ENCODE data around the gene PSMC4.
A peak's percentile ranks its signal among the peaks of the same experiment; 100 is the strongest.

The PSMC4 gene

GRCh38 chr19:39994361-39994760 is 23.4 kb downstream of the PSMC4 start:
- no peak for DNase-seq

DNA sequence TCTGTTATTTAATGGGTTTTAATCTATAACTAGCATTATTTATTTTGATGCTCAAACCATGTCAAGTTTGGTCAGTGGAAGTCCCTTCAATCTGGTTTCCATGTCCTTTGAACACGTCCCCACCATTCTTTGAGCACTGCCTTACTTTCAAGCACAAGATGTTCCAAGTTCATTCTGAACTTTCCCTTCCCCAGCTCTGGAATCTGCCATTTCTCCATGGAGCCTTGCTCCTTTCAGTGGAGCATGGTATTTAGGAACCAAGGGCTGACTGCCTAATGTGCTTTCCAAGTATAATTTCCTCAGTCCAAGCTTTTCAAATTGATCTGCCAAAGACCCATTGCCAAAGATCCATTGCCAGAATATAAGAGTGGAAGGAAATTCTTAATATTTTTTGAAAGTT is 24.8 kb downstream of the PSMC4 start:
- no peak for DNase-seq

GRCh38 chr19:39996218-39996810 is 25.3 kb downstream of the PSMC4 start:
- no peak for DNase-seq

GRCh38 chr19:39996811-39997637 is 26.1 kb downstream of the PSMC4 start, which contains the start of gene ZNF546:
ZNF546 (plus strand) TSS chr19:39997060; CDS start chr19:39998327, 1,267 bp downstream.
- DNase-seq = peak; percentile 93 to 95

DNA sequence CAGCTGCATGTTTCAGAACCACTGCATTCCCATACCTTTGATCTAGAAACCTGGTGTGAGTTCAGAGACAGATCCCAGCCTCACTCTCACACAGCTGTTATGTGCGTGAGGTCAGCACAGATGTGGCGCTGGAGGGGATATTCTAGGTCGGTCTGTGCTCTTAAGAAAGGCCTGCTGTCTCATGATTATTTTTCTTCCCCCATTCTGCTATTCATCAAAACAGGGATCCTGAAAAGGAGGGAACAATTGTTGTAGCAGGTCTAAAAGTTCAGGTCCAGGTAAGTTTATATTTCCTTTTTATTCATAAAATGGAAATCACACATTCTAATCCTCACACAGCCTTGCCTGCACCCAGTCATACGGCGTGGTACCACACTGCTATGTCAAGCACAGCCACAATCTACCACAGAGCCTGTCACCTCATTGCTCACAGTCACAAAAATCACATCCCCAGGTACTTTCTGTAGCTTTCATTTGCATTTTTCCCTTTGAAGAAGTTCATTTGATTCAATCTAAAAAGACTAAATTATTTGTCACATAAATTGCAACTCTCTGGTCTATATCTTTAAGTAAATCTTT is 26.8 kb downstream of the PSMC4 start:
- DNase-seq = peak in 1 of 2 experiments; percentile 45

DNA sequence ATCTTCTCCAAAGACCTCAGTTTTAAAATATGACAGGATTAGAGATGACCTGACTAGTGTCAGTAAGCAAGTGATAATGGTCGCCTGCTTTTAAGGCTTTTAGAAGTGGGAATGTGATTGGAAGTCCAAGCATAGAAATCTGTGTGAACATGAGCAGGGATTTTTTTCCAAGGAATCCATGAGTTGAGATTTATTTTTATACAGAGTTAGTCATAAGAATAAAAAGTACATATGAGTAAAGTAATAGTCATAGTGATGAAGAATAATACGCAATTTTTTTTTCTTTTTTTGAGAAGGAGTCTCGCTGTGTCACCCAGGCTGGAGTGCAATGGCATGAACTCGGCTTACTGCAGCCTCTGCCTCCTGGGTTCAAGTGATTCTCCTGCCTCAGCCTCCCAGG is 27.5 kb downstream of the PSMC4 start:
- no peak for DNase-seq

DNA sequence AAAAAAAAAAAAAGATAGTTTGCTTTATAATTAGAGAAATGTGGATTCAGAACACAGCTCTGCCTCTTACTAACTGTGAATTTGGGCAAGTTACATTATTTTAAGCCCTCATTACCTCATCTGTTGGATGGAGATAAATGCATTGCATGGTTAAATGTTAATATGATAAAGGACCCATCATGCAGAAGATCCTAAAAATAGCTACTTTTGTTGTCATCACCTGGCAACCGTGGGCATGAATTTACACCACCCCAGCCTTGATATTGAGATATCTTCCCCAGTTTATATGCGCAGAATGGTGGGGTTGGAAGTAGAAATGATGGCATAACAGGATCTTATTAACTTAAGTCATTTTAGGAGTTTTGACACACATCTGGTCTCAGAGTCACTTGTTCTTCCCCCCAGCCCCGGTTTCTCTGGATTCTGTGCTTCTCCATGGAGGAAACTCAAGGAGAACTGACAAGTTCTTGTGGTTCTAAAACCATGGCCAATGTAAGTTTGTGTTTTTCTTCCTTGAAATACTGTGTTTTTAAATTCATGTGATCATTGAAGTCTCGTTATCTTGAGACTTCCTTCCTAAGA is 34.8 kb downstream of the PSMC4 start:
- DNase-seq = no peak

- no peak for DNase-seq
Measured at GRCh38 chr19:40006273-40006691, 35.3 kb downstream of the PSMC4 start.

DNA sequence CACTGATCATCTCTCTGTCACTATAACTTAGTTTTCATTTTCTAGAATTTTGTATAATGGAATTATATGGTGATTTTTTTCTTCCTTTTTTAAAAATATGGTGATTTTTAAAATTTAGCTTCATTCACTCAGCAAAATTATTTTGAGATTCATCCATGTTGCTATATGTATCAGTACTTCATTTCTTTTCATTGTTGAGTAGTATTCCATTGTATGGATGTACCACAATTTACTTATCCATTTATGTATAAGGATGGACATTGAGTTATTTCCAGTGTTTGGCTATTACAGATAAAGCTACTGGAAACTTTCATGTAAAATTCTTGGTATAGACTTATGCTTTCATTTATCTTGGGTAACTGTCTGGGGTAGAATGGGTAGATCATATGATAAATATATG is 38.7 kb downstream of the PSMC4 start:
- no peak for DNase-seq

- no peak for DNase-seq
Measured at GRCh38 chr19:40013991-40014390, 43.0 kb downstream of the PSMC4 start.

DNA sequence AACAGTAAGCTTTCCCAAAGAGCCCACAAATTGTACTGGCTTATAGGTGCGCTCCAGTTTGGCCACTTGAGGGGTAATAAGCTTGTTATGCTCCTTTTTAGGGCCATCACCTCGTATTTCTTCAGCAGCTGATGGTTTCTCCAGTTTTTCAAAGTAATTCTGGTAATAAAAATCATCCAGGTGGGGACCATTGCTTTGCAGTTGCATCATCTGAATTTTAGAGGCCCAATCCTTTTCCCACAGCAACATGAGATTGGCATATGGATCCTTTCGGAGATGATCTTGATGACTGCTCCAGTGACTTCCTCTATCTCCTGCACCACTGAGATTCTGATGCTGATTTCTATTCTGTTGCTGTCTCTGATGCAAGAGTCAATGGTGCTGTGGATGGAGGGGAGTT is 53.0 kb downstream of the PSMC4 start:
- DNase-seq = no peak

GRCh38 chr19:40025938-40026596 is 55.1 kb downstream of the PSMC4 start:
- DNase-seq = no peak

DNA sequence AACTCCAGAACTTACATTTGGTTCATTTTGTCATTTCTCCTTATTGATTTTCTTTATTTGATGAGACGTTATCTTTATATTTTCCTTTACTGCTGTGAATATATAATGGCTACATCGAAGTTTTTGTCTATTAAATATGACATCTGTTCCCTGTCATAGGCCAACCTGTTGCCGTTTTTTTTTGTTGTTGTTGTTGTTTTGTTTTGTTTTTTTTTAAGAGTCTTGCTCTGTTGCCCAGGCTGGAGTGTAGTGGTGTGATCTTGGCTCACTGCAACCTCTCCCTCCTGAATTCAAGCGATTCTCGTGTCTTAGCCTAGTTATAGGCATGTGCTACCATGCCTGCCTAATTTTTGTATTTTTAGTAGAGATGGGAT is 55.6 kb downstream of the PSMC4 start:
- DNase-seq = no peak

All from activated T-cell treated with anti-CD3 and anti-CD28 coated beads, Interleukin-2, amount 50 U/mL, for 48 hours (primary cell).